Left hindlimb (tissue), 1 donor: ENCODE measurements around the gene SLFN13.
"Not testable (repeated sequence)": the region's sequence is repeated elsewhere in the genome, so short reads cannot be mapped to it uniquely, and the experiment has no call there.

Source experiments
- DNase-seq: peaks from one replicate; pipeline ENCODE4 v3.0.0-alpha.2; 2018

Gene SLFN13

DNA sequence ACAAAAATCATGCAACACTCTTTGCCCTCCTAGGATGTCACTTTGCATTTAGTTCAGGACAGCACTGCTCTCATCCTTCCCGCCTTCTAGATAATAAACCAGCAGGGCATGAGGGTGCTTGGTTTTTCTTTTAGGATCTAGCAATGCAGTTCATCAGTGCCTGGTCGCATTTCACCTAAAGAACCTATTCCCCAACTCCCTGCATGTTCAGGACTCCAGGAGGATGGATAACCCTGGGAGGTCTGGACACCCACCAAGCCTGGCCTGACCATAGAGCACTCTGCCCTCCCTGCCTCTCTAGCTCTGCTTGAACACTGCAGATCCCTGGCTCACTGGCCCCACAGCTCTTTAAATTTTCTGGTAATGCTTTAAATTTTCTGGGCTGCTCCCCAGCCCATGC, 18.9 kb downstream of the SLFN13 start:
- no peak for DNase-seq

DNA sequence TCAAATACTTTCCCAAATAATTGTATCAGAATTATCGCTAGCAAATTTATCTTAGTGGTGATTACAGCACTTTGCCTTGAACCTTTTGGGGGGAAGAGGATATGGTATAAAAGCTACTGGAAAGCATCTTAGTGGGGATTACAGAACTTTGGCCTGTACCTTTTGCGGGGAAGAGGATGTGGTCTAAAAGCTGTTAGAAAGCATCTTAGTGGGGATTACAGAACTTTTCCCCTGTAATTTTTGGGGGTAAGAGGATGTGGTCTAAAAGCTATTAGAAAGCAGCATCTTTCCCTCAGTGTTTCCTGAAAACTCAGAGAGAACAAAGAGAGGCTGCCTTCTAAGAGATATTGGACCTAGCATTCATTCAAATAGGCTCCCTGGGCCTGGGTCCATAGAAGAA, 20.3 kb downstream of the SLFN13 start:
- DNase-seq: no peak

DNA sequence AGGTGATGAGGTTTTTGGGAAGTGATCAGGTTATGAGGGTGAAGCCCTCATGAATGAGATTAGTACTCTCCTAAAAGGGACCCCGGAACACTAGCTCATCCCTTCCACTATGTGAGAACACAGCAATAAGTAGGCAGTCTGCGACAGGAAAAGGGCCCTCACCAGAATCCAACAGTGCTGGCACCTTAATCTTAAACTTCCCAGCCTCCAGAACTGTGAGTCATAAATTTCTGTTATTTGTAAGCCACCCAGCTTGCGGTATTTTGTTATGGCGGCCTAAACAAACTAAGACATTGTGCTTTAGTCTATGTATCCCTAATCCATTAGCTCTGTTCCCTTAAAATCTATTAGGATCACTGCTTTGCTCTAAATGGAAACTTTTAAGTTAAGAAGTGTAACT, 24.8 kb downstream of the SLFN13 start:
- no peak for DNase-seq

DNA sequence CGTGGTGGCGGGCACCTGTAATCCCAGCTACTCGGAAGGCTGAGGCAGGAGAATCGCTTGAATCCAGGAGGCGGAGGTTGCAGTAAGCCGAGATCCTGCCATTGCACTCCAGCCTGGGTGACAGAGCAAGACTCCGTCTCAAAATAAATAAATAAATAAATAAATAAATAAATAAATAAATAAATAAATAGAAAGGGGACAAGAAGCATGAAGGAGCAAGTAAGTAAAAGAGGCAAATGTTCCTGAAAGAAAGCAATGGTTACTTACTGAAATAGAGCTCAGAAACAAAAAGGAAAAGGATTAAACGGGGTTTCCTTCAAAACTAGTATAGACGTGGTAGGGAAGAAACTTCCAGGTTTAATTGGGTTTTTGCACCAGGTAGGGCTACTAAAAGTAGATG, 27.5 kb downstream of the SLFN13 start:
- not testable (repeated sequence) for DNase-seq

DNA sequence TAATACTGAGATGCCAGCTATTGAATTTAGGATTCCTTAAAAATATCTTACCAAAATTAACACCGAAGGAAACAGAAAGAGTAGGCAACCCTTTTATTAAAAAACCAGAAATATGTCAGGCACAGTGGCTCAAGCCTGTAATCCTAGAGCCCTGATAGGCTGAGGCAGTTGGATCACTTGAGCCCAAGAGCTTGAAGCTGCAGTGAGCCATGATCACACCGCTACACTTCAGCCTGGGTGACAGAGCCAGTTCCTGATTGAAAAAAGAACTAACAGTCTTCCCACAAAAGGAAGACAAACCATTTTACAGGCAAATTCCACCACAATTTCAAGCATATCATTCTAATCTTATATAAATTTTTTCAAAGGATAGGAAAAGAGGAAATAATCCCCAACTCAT, 31.9 kb downstream of the SLFN13 start:
- no peak for DNase-seq

DNA sequence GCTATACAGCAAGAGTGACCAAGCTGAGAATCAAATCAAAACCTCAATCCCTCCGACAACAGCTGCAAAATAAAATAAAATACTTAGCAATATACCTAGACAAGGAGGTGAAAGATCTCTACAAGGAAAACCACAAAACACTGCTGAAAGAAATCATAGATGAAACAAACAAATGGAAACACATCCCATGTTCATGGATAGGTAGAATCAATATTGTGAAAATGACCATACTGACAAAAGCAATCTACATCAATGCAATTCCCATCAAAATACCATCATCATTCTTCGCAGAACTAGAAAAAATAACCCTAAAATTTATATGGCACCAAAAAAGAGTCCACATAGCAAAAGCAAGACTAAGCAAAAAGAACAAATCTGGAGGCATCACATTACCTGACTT, 33.9 kb downstream of the SLFN13 start:
- not testable (repeated sequence) for DNase-seq

DNA sequence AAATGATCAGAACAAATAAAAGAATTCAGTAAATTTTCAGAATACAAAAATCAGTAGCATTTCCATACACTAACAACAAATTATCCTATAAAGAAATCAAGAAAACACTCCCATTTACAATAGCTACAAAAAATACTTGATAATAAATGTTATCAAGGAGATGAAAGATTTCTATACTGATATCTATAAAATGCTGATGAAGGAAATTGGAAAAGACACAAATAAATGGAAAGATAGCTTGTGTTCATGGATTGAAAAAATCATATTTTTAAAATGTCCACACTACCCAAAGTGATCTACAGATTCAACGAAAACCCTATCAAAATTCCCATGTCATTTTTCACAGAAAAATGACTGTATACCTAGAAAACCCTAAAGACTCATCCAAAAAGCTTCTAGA, 34.3 kb downstream of the SLFN13 start:
- no peak for DNase-seq

DNA sequence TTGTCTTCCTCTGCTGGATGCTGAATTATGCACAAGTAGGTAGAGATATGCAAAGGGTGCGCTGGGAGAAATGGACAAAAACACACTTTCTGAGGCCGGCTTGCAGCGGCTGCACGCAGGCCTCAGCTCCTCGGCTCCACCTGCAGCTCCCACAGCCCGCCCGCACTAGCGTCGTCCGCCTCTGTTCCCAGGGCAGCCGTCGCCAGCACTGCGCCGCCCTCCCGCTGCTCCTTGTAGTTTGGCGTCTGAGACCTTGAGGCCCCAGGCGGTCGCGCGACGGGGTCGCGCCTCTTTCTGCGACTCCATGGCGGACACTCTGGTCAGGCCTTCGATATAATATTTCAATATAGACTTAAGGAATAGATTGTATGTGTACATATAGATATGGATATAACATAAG, 41.0 kb downstream of the SLFN13 start:
- DNase-seq: no peak

DNA sequence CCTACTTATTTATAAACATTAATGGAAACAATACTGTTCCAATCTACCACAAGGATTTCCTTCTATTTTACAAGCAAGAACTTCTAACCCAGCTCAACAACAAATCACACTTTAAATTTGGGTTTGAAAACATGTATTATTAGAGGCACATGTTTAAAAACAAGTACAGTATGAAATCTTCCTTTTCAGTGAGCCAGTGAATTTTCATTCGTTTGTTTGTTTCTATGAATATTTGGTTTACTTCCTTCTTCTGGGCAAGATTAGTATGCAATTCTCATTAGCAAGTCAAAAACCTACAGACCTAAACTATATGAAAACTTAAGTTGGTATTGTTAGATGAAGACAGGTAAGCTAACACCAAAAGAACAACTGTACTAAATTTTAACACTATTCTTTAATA, 42.0 kb downstream of the SLFN13 start:
- no peak for DNase-seq

DNA sequence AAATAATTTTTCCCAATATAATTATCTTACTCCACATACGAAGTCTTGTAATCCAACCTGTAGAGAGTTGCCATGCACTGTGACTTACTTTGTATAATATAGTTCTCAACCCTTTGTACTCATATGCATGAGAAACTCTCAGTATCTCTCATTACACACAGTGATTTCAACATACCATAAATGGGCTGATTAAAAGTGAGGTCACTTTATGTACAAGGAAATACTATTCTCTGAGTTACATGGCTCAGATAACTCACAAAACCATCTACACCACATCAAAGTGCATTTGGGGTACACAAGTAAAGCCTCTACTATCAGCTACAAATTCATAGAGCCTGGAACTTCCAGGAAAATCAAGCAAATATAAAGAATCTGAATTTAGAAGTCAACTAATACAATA, 44.2 kb downstream of the SLFN13 start:
- DNase-seq: no peak

DNA sequence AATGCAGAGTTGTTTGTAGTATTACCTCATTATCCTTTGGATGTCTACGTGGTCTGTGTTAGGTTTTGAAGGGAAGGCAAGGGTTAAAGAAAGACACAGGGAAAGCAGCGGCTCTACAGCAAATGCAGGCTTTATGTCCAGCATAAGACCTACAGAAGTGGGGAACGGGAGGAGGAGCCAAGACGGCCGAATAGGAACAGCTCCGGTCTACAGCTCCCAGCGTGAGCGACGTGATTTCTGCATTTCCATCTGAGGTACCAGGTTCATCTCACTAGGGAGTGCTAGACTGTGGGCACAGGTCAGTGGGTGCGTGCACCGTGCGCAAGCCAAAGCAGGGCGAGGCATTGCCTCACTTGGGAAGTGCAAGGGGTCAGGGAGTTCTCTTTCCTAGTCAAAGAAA, 54.8 kb downstream of the SLFN13 start:
- DNase-seq: not testable (repeated sequence)

DNA sequence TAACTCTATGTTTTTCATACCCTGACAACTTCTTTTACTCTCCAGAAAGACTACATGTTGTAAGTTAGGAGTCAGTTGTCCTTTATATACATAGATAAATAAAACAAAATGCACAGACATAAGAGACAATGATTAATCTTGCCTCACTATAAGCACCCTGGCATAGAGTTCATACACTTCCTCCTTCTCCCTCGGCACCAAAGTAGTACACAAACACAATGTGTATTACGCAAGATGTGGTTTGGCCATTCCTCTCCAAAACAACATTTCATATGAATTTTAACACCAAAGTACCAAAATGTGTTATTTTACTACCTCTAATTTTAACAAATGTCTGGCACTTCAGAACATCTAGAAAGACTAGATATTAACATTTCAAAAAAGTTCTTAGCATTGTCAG, 57.9 kb downstream of the SLFN13 start:
- DNase-seq: no peak

DNA sequence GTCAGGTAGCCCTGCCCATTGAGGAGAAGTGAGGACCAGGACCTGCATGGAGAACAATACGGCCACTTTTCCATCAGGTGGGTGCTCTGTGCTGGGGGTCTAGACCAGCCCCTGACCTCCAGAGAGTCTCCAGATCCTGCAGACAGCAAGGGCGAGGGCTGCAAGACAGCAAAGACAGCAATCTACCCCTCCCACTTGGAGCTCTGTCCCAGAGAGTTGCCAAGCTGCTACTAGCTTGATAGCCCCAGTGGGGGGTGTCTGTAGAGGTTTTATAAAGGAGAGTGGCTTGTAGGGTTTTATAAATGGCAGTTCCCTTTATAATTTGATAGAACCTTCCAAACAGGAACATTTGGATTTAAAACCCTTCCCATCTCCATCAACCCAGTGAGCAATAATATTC, 58.4 kb downstream of the SLFN13 start:
- no peak for DNase-seq

DNA sequence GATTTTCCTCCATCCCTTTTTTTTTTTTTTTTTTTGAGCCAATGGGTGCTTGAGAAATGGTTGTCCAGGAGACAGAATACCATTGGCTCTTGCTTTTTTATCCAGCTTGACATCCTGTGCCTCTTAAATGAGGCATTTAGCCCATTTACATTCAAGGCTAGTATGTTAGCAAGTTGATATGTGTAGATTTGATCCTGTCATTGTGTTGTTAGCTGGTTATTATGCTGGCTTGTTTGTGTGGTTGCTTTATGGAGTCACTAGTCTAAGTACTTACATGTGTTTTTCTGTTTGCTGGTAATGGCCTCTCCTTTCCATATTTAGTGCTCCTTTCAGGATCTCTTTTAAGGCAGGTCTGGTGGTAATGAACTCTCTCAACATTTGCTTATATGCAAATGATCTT, 61.1 kb downstream of the SLFN13 start:
- DNase-seq: no peak
